ENCODE measurements around the gene TREML1. TPM values are rescaled to one million over a fixed set of nuclear protein-coding genes. Genes with fewer than 3 reads are reported as not detected.

The TREML1 gene
- total RNA-seq, 4 donors from 2014 or later, result not detected

DNA sequence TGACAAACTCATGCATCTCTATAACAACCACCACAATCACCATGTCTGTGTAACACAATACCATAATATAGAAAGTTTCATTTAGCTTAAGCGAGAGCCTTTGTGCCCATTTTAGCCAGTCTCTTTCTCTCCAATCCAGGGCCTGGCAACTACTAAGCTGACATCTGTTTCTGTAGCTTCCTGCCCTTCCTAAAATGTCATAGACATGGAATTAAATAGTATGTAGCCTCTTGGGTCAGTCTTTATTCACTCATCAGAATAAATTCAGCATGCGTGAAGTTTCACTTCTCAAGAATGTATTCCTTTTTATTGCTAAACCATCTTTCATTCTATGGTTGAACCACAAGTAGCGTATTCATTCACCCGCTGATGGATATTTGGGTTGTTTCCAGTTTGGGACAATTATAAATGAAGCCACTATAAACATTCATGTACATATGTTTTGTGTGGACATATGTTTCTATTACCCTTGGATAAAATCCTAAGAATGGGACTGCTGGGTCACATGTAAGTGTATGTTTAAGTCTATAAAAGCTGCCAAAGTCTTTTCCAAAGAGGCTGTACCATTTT is 10.5 kb upstream of the TREML1 start:
- no peak for TF ChIP-seq POLR2AphosphoS5 (IDR thresholded peaks at IDR 0.05)
- no peak for TF ChIP-seq POLR2A (IDR thresholded peaks at IDR 0.05)
- no peak for TF ChIP-seq EP300 (IDR thresholded peaks at IDR 0.05)
- TF ChIP-seq, protein P1, sequence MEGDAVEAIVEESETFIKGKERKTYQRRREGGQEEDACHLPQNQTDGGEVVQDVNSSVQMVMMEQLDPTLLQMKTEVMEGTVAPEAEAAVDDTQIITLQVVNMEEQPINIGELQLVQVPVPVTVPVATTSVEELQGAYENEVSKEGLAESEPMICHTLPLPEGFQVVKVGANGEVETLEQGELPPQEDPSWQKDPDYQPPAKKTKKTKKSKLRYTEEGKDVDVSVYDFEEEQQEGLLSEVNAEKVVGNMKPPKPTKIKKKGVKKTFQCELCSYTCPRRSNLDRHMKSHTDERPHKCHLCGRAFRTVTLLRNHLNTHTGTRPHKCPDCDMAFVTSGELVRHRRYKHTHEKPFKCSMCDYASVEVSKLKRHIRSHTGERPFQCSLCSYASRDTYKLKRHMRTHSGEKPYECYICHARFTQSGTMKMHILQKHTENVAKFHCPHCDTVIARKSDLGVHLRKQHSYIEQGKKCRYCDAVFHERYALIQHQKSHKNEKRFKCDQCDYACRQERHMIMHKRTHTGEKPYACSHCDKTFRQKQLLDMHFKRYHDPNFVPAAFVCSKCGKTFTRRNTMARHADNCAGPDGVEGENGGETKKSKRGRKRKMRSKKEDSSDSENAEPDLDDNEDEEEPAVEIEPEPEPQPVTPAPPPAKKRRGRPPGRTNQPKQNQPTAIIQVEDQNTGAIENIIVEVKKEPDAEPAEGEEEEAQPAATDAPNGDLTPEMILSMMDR (IDR thresholded peaks at IDR 0.05), result no peak
- Histone ChIP-seq H3K36me3 (no peaks in the 10 kb centered on the region), H3K4me1 (no peaks in the 10 kb centered on the region), H3K27ac (no peak overlapping the region), H3K27me3 (peaks cover 41% of the 10 kb centered on the region), H3K4me3 (no peak overlapping the region), H3K9me3 (no peaks in the 10 kb centered on the region)
- WGBS, 2 donors (ENCODE audit: low coverage in 1 of 2), result 69 to 79% methylated on average over 4 of the region's 4 CpGs
- ATAC-seq, result no peak

DNA sequence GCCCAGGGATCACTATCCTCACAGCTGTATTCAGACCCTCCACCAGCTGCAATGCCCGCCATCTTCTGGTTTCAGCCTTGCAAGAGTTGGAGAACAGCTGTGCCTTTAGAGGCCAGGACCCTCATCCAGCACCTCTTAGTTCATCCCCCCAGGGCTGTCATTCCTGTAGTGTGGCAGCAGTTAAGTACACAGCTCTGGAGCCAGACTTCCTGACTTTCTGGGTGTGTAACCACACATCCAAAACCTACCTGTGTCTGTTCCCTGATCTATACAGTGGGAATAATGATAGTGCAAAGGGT is 9.2 kb upstream of the TREML1 start:
- 100% methylated on average over 1 of the region's 1 CpG; no CpG with 5 or more reads in 1 of the 2 donors for WGBS, 2 donors (ENCODE audit: low coverage in 1 of 2)
- Histone ChIP-seq H3K27me3 (peaks cover 42% of the 10 kb centered on the region), H3K4me1 (no peaks in the 10 kb centered on the region), H3K9me3 (no peaks in the 10 kb centered on the region), H3K36me3 (no peaks in the 10 kb centered on the region), H3K4me3 (no peak overlapping the region), H3K27ac (no peak overlapping the region)
- no peak for ATAC-seq
- TF ChIP-seq, protein P1 (IDR thresholded peaks at IDR 0.05), result no peak
- no peak for TF ChIP-seq POLR2AphosphoS5 (IDR thresholded peaks at IDR 0.05)
- no peak for TF ChIP-seq POLR2A (IDR thresholded peaks at IDR 0.05)

DNA sequence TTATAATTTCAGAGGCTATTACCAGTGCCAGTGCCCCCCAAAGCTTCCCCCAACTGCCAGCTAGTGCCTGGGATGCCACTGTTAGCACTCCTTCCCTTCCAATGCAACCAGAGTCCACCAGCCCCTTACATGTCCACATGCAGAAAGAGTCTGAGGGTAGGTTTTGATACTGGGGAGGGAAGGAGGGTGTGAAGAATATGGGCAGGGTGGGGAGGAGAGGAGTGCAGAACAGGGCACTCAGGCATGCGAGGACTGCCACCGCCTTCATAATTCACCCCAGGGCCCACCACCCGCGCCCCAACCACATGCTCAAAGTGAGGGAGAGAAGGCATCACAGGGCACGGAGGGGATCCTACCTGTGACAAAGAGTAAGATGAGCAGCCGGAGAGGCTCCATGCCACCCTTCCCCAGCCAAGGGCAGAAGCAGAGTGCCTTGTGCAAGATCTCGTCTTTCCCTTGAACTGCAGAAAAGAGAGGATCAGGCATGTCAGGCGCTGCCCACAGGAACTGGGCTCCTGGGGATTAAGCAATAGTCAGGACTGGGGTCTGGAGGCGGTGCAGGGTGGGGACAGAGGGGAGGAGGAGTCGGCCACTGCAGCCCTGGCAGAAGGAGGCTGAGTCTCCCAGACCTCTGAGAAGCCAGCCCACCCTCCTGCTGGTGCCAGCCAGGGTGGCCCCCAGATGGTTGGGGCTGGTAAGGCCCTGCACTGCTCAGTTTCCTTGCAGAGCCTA is 8.7 kb upstream of the TREML1 start, which contains the start of gene TREM2:
TSS of gene TREM2 (minus strand) at position 430 of the 732 bp plus-strand sequence. CDS start at position 396, 34 bp downstream.
- TF ChIP-seq, protein P1 (IDR thresholded peaks at IDR 0.05), result no peak
- no peak for TF ChIP-seq POLR2AphosphoS5 (IDR thresholded peaks at IDR 0.05)
- TF ChIP-seq EP300 (IDR thresholded peaks at IDR 0.05), result no peak
- TF ChIP-seq POLR2A (IDR thresholded peaks at IDR 0.05), result no peak
- Histone ChIP-seq H3K27ac (no peak within 1 kb of the TSS), H3K4me3 (no peak within 1 kb of the TSS), H3K27me3 (peaks cover 42% of the 10 kb centered on the region), H3K36me3 (no peaks in the 10 kb centered on the region), H3K9me3 (no peaks in the 10 kb centered on the region), H3K4me1 (no peaks in the 10 kb centered on the region)
- WGBS, 2 donors (ENCODE audit: low coverage in 1 of 2), result 89 to 92% methylated on average over 2 to 3 of the region's 10 CpGs
- ATAC-seq, result peak; percentile 45

DNA sequence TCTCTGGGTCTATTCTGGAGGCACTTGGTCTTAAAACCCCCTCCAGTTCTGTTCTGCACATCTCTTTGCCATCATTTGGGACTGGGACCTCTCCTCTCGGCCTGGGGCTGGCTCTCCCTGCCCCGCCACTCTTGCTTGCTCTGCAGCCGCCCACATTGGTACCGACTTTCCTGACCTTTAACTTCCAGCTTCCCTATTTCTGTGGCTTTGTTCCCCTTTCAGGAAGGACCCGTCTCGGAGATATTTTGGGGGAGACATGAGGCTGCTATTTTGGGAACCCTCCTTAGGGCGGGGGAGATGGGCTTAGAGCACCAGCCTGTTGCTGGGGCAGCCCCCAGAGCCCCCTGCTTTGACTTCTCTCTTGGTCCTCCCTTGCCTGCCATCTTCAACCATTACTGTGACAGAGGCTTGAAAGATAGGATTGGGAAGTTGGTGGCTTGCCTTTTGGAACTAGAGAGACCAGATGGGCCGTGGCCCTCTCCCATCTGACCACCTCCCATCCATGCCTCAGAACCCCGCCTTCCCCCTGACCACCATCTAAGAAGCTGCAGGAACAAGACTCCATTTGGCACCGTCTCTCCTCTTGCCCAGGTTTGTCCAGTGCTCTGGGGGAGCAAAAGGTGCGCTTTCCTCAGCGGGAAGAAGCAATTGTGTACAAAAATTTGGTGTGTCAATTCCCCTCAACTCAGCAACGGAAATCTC is 7.9 kb upstream of the TREML1 start:
- Histone ChIP-seq H3K4me1 (no peaks in the 10 kb centered on the region), H3K27me3 (peaks cover 35% of the 10 kb centered on the region), H3K36me3 (no peaks in the 10 kb centered on the region), H3K9me3 (no peaks in the 10 kb centered on the region), H3K4me3 (no peak overlapping the region), H3K27ac (no peak overlapping the region)
- ATAC-seq, result no peak
- WGBS, 2 donors (ENCODE audit: low coverage in 1 of 2), result 82 to 83% methylated on average over 7 to 11 of the region's 13 CpGs
- TF ChIP-seq POLR2AphosphoS5 (IDR thresholded peaks at IDR 0.05) (no peak), POLR2A (IDR thresholded peaks at IDR 0.05) (no peak), EP300 (IDR thresholded peaks at IDR 0.05) (no peak)
- TF ChIP-seq, protein P1 (IDR thresholded peaks at IDR 0.05), result no peak
